Measurements from ENCODE around the gene LOXHD1.

DNA sequence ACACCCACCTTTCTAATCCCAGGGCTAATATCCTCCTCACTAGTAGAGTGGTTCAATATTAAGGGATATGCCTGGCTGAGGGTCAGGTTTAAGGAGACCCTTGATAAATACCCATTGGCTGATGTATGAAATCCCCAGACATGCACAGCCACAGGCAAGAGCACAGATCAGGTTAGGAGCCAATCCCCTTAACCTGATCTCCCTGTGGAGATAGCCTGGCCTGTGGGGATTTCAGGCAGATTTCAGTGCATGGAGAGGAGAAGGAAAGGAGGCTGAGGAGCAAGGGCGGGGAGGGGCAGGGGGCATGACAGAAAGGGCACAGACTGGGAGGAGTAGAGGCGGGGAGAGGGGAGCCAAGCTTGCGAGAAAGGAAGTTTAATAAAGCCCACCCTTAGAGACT is 129.0 kb downstream of the LOXHD1 start:
- TF ChIP-seq, protein P1, sequence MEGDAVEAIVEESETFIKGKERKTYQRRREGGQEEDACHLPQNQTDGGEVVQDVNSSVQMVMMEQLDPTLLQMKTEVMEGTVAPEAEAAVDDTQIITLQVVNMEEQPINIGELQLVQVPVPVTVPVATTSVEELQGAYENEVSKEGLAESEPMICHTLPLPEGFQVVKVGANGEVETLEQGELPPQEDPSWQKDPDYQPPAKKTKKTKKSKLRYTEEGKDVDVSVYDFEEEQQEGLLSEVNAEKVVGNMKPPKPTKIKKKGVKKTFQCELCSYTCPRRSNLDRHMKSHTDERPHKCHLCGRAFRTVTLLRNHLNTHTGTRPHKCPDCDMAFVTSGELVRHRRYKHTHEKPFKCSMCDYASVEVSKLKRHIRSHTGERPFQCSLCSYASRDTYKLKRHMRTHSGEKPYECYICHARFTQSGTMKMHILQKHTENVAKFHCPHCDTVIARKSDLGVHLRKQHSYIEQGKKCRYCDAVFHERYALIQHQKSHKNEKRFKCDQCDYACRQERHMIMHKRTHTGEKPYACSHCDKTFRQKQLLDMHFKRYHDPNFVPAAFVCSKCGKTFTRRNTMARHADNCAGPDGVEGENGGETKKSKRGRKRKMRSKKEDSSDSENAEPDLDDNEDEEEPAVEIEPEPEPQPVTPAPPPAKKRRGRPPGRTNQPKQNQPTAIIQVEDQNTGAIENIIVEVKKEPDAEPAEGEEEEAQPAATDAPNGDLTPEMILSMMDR (IDR thresholded peaks at IDR 0.05; ENCODE audit: low read length) = no peak
- TF ChIP-seq EZH2 (IDR thresholded peaks at IDR 0.05; ENCODE audit: borderline replicate concordance, low read length) = no peak
